Osteoblast (primary cell): ENCODE data around the gene GNB5. TPM values are rescaled to one million over a fixed set of nuclear protein-coding genes. Genes with fewer than 3 reads are reported as not detected.

Source experiments
- DNase-seq: peaks from one replicate; pipeline ENCODE4 v3.0.0; 2011; ENCODE audit warnings: low spot score, mixed read lengths; ENCODE audit not compliant: insufficient read length; ENCODE audit errors: missing footprints
- H2AFZ ChIP-seq: 2 replicates; pipeline ENCODE4 v1.6.0; 2011; ENCODE audit warnings: mild to moderate bottlenecking, low read length
- H3K27ac ChIP-seq: 2 replicates; pipeline ENCODE4 v1.5.1; 2011; ENCODE audit warnings: mild to moderate bottlenecking, low read depth, low read length, moderate library complexity
- H3K27me3 ChIP-seq: 2 replicates; pipeline ENCODE4 v1.6.0; 2012; ENCODE audit warnings: mild to moderate bottlenecking, control low read depth, inconsistent platforms, low read length, moderate library complexity; ENCODE audit not compliant: insufficient read depth
- H3K36me3 ChIP-seq: 2 replicates; pipeline ENCODE4 v1.5.1; 2011; ENCODE audit warnings: mild to moderate bottlenecking, low read length, control low read depth, moderate library complexity; ENCODE audit not compliant: insufficient read depth
- H3K4me1 ChIP-seq: 2 replicates; pipeline ENCODE4 v1.5.1; 2011; ENCODE audit warnings: mild to moderate bottlenecking, low read length, control low read depth, moderate library complexity; ENCODE audit not compliant: insufficient read depth
- H3K4me2 ChIP-seq: 2 replicates; pipeline ENCODE4 v1.6.0; 2011; ENCODE audit warnings: mild to moderate bottlenecking, low read length; ENCODE audit not compliant: insufficient read depth
- H3K4me3 ChIP-seq: fragments of 200-600 bp; sonication (generic); 3 replicates; pipeline ENCODE4 v1.5.1; 2012; ENCODE audit warnings: mild to moderate bottlenecking, low read length, inconsistent platforms; ENCODE audit not compliant: insufficient read depth
- H3K79me2 ChIP-seq: 2 replicates; pipeline ENCODE4 v1.6.0; 2012; ENCODE audit warnings: mild to moderate bottlenecking, low read length, control low read depth, inconsistent platforms; ENCODE audit not compliant: insufficient read depth
- H3K9me3 ChIP-seq: 2 replicates; pipeline ENCODE4 v1.5.1; 2011; ENCODE audit warnings: low read depth, low read length, control low read depth
- H4K20me1 ChIP-seq: 2 replicates; pipeline ENCODE4 v1.6.0; 2012; ENCODE audit warnings: mild to moderate bottlenecking, low read length, control low read depth; ENCODE audit not compliant: insufficient read depth
- CTCF ChIP-seq: IDR thresholded peaks from 2 replicates; pipeline ENCODE4 v1.5.1; 2011; ENCODE audit warnings: mild to moderate bottlenecking, low read depth, low read length, moderate library complexity; ENCODE audit errors: extremely low read depth
- total RNA-seq: library from RNA; depleted of rRNA; stranded (reverse); fragments of >200 nt; gene quantifications from 2 replicates; pipeline ENCODE4 v1.2.3, GENCODE V29; 2012

The GNB5 gene
- total RNA-seq, 1 donor, result 26.4 TPM

- H3K9me3 ChIP-seq, result no peaks in the 10 kb centered on the region
- H3K4me2 ChIP-seq, result peak overlapping the region; percentile 67
- peak overlapping the region; percentile 10 for H3K4me3 ChIP-seq
- DNase-seq, result no peak
- no peaks in the 10 kb centered on the region for H3K36me3 ChIP-seq
- peaks cover 31% of the 10 kb centered on the region for H3K4me1 ChIP-seq
- H3K27me3 ChIP-seq, result no peaks in the 10 kb centered on the region
- H2AFZ ChIP-seq, result peak overlapping the region; percentile 10
- no peaks in the 10 kb centered on the region for H4K20me1 ChIP-seq
- peak overlapping the region; percentile 97 for H3K27ac ChIP-seq
- TF ChIP-seq CTCF, result no peak
- no peaks in the 10 kb centered on the region for H3K79me2 ChIP-seq
Measured at GRCh38 chr15:52093167-52093538, 98.0 kb downstream of the GNB5 start.

- TF ChIP-seq CTCF, result no peak
- Histone ChIP-seq H3K27me3 (no peaks in the 10 kb centered on the region), H3K4me2 (no peak overlapping the region), H3K9me3 (peaks cover 2% of the 10 kb centered on the region), H3K4me1 (peaks cover 28% of the 10 kb centered on the region), H3K4me3 (no peak overlapping the region), H2AFZ (no peak overlapping the region), H3K27ac (no peak overlapping the region), H3K36me3 (no peaks in the 10 kb centered on the region), H3K79me2 (no peaks in the 10 kb centered on the region), H4K20me1 (no peaks in the 10 kb centered on the region)
- DNase-seq, result no peak
Measured at GRCh38 chr15:52090193-52090592, 101.0 kb downstream of the GNB5 start.

GRCh38 chr15:52086011-52086786, 105.0 kb downstream of the GNB5 start:
- no peaks in the 10 kb centered on the region for H3K4me1 ChIP-seq
- H3K4me2 ChIP-seq, result no peak overlapping the region
- TF ChIP-seq CTCF, result no peak
- no peaks in the 10 kb centered on the region for H4K20me1 ChIP-seq
- H3K4me3 ChIP-seq, result no peak overlapping the region
- H3K27ac ChIP-seq, result no peak overlapping the region
- no peaks in the 10 kb centered on the region for H3K27me3 ChIP-seq
- no peak overlapping the region for H2AFZ ChIP-seq
- no peak for DNase-seq
- no peaks in the 10 kb centered on the region for H3K36me3 ChIP-seq
- H3K79me2 ChIP-seq, result no peaks in the 10 kb centered on the region
- peaks cover 2% of the 10 kb centered on the region for H3K9me3 ChIP-seq

- H3K4me2 ChIP-seq, result no peak overlapping the region
- H3K9me3 ChIP-seq, result peaks cover 2% of the 10 kb centered on the region
- DNase-seq, result peak; percentile 50
- no peak overlapping the region for H3K27ac ChIP-seq
- no peaks in the 10 kb centered on the region for H3K36me3 ChIP-seq
- H4K20me1 ChIP-seq, result no peaks in the 10 kb centered on the region
- no peak overlapping the region for H3K4me3 ChIP-seq
- H3K79me2 ChIP-seq, result no peaks in the 10 kb centered on the region
- H2AFZ ChIP-seq, result no peak overlapping the region
- no peaks in the 10 kb centered on the region for H3K27me3 ChIP-seq
- H3K4me1 ChIP-seq, result no peaks in the 10 kb centered on the region
- TF ChIP-seq CTCF, result no peak
Measured at GRCh38 chr15:52085299-52085698, 105.9 kb downstream of the GNB5 start.
